Measurements from ENCODE around the gene MYBBP1A.

GRCh38 chr17:4509401-4509800 lies 45.8 kb downstream of the MYBBP1A start:
- no peak for TF ChIP-seq CTCF (IDR thresholded peaks at IDR 0.05; ENCODE audit: poor library complexity)
- TF ChIP-seq EZH2 (IDR thresholded peaks at IDR 0.05; ENCODE audit: borderline replicate concordance), result no peak
- no peak for TF ChIP-seq EZH2phosphoT487 (IDR thresholded peaks at IDR 0.05; ENCODE audit: low read depth, severe bottlenecking, unreplicated experiment)

Measured in hepatocyte (in vitro differentiated cells).